GM19397 (cell line): Measurements from ENCODE around the gene FUT6.

Experiments
- ATAC-seq: cut with Tn5 transposase; IDR thresholded peaks from one replicate; pipeline ENCODE4 v1.9.1; 2021; ENCODE audit warnings: mild to moderate bottlenecking, moderate library complexity; ENCODE audit not compliant: unreplicated experiment

Gene FUT6

DNA sequence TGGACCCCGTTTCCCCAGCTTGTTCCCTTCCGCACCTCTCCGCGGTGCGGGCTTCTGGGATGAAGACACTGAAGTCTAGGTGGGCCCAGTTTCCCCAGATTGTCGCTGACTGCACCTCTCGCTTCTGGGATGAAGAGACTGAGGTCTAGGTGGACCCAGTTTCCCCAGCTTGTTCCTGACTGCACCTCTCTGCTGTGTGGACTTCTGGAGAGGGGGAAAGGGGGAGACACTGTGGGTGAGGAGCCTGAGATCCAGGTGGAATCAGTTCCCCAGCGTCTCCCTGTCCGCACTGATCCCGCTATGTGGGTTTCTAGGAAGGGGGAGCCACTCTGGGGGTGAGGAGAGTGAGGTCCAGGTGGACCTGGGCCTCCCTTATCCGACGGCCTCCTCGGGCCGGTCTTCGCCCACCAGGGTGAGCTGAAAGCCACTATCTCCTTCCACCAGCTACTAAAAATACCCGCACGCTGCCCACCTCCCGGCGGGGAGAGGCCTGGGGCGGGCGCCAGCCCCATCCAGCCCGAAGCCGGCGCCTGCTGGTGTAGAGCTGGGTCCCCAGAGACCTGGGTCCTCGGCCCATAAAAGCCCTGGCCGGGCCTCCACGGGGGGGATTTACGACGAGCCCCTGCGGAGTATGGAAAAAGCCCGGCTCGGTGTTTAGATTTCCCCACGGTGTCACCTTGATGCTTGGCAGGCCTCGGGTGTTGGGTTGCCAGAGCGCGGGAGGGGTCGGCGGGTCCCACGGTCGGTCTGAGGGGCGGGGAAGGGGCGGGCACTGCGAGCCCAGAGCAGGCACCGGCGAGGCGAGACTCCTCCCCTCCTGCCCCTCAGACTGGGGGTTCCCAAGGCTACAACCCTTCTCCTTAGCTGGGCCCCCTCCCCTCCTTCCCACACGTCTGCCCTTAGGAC is 10.6 kb downstream of the FUT6 start:
- ATAC-seq = no peak

DNA sequence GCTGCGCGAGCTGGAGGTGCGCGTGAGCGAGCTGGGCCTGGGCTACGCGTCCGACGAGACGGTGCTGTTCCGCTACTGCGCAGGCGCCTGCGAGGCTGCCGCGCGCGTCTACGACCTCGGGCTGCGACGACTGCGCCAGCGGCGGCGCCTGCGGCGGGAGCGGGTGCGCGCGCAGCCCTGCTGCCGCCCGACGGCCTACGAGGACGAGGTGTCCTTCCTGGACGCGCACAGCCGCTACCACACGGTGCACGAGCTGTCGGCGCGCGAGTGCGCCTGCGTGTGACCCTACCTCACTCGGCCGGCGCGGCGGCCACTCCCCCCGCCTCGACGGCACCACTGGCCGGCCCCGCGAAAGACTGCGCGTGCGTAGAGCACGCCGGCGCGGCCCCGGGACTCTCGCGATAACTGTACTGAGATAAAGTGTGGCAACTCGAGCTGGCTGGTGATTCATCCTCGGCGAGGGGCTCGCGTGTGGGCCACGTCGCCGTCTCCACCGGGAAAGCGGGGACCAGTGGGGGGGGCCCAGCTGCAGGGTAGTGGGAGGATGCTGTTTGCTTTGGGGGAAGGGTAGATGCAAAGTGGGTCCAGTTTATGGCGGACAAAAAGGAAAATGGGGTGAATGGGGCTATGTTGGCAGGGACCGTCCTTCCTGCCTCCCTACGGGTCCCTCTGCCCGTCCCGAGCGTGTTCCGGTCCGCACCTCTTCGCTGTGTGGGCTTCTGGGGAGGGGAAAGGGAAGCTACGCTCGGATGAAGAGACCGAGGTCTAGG is 11.4 kb downstream of the FUT6 start:
- ATAC-seq = peak; percentile 70

DNA sequence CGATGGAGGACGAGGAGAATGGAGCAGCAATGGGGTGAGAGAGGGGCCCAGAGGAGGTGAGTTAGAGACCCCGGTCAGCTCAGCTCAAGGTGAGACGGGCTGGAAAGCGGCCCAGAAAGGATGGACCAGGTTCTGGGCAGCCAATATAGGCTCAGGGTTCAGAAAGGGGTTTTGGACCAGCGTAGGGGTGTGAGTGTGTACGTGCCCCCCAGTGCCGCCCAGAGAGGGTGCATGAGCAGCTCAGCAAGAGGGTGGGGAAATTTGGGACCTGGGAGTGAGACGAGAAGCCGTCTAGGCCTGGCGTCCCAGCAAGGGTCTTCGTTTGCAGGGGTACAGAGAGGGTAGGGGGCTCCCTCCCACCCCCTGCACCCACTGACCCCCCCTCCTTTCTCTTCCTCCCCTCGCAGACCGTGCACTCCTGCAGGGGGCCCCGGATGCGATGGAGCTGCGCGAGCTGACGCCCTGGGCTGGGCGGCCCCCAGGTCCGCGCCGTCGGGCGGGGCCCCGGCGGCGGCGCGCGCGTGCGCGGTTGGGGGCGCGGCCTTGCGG is 12.1 kb downstream of the FUT6 start:
- no peak for ATAC-seq

DNA sequence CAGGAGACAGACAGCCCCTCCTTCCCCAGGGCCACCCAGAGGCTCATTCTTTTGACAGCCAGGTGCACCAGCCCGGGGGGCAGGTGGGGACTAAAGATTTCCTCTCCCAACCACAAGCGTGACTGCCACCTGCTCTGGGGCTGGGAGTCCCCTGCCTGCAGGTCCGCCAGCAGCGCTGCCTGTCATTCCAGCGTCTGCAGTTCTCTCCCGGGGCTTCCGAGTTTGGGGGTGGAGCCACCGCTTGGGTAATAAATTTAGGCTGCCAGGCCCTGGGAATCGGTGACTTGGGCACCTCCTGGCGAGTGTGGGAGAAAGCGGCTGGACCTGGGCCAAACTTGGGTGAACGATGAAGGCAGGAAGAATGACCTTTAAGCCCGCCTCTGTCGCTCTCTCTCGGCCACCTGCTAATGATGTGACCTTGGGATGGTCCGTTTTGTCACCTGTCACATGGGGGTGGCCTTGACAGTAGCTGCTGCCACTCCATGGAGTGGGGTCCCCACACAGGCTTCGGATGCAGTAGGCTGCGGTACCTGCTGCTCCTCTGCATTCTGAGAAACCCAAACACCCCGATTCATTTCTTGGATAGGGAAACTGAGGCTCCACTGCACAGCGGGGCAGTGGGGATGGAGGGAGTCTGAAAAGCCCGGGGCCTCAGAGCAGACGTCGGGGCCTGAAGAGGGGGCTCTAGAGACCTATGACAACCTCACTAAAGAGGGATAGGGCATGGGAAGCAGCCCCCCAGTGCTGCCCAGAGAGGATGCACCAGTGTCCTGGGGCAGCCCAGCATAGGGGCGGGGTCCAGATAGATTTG is 12.8 kb downstream of the FUT6 start:
- ATAC-seq = no peak

DNA sequence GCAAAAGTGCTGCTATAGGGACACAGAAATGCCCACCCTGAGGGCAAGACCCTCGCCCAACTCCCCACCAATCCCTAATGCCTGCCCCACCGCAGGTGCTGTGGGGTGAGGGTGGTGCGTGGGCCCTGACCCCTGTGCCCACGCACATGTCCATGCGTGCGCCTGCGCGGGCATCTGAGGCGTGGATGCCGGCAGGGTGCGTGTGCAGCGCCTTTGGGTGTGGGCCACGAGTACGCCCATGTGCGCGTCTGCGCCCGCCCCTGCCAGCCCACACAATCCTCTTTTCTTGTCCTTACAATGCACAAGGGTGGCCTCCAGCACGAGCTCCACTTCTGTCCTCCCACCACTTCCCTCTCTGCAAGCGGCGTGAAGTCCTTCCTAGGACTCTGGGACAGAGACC is 14.3 kb downstream of the FUT6 start:
- no peak for ATAC-seq

DNA sequence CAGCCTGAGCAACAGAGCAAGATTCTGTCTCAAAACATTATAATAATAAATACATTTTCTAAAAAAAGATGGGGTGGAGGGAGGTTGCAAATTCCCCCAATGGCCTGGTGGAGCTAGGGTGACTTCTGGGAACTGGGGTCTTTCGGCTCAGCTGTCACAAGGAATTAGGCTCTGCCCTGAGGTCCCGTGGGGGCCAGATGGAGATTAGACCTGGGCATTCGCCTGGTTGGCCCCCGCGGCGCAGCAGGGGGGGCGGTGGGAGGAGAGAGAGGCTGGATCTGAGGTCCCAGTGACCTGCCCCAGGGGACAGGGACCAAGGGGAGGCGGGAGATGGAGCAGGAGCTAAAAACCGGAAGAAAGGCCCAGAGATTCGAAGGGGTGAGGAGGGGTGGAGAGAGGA is 14.8 kb downstream of the FUT6 start:
- ATAC-seq = no peak

DNA sequence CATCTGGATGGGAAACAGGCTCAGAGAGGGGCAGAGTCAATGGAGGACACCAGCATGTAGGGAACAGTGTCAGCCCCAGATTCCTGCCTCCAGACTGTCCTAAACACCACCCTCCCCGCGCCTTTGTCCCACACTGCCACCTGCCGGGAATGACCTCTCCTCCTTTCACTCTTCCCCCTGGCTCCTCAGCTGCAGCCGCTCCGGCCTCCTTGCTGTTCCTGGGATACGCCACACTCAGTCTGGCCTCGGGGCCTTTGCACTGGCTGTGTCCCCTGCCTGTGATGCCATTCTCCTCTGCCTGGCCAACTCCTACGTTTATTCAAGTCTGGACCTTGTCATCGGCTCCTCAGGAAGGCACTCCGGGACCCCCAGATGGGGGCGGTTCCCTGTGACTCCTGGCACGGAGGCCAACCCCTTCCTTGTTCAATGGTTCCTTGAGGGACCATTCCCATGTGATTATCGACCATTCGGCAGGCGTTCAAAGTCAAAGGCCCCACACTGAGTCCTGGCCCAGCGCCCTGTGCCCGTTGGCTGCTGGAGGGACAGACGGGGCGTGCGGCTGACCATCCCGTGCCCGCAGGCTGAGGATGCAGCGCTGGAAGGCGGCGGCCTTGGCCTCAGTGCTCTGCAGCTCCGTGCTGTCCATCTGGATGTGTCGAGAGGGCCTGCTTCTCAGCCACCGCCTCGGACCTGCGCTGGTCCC is 15.8 kb downstream of the FUT6 start:
- ATAC-seq = no peak

DNA sequence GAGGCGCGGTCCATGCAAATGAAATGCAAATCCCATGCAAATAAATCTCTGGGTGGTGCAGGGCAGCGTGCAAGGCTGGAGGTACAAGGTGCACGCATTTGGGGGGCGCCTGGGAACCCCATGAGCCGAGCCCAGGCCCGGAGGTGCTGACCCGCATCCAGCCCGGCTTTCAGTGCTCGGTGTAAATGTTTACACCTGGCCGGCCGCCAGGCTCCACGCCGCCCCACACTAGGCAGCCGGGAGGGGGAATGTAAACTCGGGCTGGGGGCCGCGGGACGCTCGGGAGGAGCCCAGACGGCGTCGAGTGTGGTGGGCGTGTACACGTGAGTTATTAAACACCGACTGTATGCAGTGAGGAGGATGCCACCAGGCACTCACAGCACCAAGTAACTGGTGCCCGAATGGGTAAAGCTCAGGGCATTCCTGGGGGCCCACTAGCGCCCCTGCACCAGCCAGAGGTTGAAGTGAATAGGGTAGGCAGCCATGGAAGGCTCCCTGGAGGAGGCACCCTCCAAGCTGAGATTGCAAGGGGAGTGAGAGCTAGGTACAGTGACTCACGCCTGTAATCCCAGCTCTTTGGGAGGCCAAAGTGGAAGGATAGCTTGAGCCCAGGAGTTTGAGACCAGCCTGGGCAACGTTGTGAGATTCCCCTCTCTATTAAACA is 17.2 kb downstream of the FUT6 start:
- ATAC-seq = no peak

DNA sequence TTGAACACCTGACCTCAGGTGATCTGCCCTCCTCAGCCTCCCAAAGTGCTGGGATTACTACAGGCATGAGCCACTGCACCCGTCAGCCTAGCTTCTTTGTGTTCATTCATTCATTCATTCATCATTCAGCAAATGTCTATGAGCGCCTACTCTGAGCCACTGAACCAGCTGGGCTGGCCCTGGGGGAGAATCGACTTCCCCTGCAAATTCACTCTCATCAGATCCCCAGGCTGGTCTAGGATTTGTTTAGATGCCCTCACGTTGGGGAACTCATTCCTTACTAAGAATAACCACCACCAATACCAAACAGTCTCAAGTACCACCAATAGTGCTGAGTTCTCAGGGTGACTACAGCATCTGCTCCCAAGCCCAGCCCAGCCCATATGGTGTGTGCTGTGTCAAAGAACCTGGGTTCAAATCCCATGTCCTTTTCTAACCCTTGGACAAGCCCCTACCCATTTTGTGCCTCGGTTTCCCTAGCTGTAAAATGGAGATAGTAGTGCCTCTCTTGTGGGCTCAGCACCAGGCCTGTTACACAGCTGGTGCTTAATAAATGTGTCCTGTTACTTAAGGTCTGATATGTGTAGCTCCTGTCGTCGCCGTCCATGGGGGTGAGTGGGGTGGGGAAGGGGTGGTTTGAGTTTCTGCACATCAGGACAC is 17.9 kb downstream of the FUT6 start:
- no peak for ATAC-seq

DNA sequence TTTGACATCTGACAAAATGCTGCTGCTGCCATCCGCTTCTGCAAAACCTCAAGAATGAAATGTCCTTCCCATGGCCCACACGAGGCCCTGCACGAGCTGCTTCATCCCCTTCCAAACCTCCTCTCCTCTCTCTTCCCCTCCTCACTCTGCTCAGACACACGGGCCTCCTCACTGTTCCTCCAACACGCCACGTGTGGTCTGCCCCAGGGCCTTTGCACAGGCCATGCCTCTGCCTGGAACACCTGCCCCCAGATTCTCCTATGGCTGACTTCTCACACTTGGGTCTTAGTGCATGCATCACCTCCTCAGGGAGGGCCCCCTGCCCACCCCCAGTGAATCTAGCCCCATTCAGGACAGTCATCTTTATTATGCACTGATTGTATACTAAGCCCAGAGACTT is 18.7 kb downstream of the FUT6 start:
- no peak for ATAC-seq

DNA sequence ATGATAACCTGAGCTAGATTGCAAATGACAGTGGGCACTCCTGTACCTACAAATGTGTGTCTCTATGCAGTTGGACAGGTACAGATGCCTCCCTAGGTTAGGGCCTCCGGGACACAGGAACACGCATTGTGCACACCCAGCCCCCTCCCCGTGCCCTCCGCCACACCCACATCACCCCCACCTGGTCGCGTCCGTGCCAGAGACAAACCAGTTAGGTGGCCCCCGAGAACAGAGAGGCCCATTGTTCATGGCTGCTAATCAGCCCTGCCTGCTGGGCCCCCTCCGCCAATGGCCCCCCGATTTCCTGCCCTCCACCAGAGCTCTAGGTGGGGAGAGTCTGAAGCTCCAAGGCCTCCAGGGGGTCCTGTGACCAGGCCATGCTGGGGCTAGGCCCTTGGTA is 20.9 kb downstream of the FUT6 start:
- ATAC-seq = no peak

DNA sequence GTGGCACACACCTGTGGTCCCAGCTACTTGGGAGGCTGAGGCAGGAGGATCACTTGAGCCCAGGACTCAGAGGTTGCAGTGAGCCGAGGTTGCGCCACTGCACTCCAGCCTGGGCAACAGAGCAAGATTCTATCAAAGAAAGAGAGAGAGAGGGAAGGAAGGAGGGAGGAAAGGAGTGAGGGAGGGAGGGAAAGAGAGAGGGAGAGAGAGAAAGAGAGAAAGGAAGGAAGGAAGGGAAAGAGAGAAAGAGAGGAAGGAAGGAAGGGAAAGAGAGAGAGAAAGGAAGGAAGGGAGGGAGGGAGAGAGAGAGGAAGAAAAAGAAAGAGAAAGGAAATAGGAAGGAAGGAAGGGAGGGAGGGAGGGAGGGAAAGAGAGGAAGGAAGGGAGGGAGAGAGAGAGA is 22.3 kb downstream of the FUT6 start:
- no peak for ATAC-seq

DNA sequence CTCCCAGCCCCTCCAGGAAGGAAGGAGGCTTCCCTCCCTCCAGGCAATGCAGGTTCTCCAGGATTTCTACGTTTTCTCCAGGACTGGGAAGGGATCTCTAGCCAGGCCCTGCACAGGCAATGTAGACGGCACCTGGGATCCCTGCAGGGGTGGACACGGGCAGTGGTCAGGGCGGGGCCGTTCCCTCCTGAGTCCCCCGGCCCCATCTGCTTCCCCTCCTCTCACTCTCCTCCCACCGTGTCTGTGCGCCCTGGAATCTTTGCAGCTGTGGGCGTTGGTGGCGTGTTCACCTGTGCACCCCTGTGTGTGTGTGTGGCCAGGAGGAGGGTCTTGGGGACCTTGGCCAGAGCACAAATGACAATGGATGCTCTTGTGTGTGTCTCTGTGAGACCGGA is 24.7 kb downstream of the FUT6 start:
- ATAC-seq = no peak

DNA sequence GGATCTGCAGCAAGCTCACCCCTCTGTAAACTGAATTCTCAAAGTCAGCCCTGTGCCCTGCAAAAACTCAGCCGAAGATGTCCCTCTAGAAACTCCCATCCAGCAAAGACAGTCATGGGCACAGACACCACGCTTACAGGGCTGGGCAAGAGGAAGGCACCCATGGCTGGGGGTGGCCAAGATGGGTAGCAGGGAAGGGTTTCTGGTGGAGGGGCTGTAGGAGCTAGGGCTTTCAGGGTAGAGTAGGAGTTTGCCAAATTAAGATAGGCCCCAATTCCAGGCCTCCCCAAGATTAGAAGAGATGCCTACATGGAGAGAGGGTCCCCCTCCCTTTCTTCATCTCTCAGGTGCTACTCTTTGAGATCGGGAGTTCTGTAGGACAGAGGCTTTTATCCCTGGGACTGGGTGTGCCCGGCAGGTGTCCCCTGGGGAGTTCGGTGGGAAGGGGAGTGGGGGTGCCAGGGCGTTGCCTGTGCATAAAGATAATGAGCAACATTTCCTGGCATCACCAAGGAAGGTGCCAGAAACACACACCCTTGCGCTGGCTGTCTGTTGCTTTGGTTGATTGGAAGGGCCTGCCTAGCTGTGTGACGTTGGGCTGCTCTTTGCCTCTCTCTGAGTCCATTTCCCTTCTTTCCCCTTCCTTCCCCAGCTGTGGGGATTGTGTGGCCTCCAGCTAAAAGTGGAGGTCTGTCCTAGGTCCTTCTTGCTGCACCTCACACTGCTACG is 25.2 kb downstream of the FUT6 start:
- no peak for ATAC-seq

DNA sequence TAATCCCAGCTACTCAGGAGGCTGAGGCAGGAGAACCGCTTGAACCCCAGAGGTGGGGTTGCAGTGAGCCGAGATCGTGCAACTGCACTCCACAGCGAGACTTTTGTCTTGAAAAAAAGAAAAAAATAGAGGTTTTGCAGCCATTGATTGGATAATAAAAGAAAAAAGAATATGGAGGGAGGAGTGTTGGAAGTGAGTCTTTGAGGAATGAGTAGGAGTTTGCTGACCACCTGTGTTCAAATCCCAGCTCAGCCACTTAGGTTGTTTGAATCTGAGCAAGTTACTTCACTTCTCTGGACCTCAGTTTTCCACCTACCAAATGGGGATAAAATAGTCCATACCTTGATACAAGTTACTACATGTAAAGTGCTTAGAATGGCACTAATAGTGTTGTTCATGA is 28.4 kb downstream of the FUT6 start:
- no peak for ATAC-seq

DNA sequence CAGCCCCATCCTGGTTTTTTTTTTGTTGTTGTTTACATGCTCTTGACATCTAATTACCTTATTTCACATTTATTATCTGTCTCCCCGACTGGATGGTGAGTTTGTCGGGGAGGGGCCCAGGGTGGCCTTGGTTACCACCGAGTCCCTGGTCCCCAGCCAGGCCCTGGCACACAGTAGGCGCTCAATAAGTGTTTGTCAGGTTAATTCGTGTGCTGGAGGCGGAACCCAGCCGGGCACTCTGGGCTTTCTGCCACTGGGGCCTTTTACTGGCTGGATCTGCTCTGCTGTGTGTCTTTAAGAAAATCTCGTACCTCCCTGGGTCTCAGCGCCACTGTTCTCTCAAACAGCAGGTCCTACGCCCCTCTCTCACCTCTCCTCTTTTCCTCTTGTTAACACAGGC is 30.0 kb downstream of the FUT6 start:
- no peak for ATAC-seq

DNA sequence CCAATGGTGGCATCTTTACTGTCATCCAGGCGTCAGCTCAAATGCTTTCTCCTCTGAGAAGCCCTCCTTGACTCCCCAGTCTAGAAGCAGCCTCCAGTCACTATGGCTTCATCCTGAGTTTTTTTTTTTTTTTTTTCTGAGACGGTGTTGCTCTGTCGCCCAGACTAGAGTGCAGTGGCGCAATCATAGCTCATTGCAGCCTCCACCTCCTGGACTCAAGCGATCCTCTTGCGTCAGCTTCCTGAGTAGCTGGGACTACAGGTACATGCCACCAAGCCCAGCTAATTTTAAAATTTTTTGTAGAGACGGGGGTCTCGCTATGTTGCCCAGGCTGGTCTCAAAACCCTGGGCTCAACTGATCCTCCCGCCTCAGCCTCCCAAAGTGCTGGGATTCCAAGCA is 30.4 kb downstream of the FUT6 start:
- no peak for ATAC-seq

DNA sequence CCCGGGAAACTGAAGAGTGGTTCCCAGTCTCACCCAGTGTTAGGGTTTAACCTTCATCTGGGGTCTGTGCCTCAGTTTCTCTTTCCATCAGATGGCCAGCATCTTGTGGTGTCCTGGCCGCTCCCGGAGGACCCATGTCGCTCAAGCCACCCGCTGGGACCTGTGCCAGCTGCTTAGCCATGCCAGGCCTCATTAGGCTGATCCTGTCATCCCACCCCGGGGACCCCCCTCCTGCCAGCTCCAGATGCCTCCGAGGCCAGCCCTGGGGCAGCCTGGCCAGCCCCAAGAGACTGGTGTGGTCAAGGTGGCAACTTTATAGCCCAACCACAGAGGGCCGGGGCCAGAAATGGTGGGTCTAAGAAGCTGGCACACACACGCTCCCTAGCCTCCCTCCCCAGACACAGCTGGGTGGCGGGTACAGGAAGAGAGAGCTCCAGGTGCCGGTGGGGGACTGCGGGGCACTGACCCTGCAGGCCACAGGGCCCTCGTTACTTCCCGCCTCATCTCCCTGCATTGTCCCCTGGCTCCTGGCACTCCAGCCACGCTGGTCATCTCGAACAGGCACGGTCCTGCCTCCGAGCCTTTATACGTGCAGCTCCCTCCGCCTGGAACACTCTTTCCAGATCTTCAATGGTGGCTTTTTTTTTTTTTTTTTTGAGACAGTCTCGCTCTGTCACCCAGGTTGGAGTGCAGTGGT is 31.2 kb downstream of the FUT6 start:
- no peak for ATAC-seq
